NCI-H345 treated with DMSO at 0.1 percent for 48 hours (cell line): Measurements from ENCODE around the gene COX19.
"Not testable (repeated sequence)": the region's sequence is repeated elsewhere in the genome, so short reads cannot be mapped to it uniquely, and the experiment has no call there.

ENCODE experiments used
- DNase-seq: peaks from one replicate; lab custom pipeline; 2025; ENCODE audit not compliant: unreplicated experiment; lab: John Stamatoyannopoulos, UW

The COX19 gene

GRCh38 chr7:1011297-1012003 is 36.1 kb upstream of the COX19 start:
- no peak for DNase-seq

- DNase-seq, result no peak
These were observed 34.9 kb upstream of the COX19 start for GRCh38 chr7:1010226-1010625.

- no peak for DNase-seq
These were observed 34.4 kb upstream of the COX19 start for GRCh38 chr7:1009747-1010146.

- DNase-seq, result no peak
These were observed 33.5 kb upstream of the COX19 start for GRCh38 chr7:1008733-1009363.

GRCh38 chr7:1007901-1008300 is 32.6 kb upstream of the COX19 start:
- no peak for DNase-seq

- DNase-seq, result no peak
These were observed 30.0 kb upstream of the COX19 start for GRCh38 chr7:1005303-1005702.

GRCh38 chr7:1004018-1004852 is 28.9 kb upstream of the COX19 start:
- DNase-seq, result no peak

GRCh38 chr7:1002445-1002844 is 27.1 kb upstream of the COX19 start:
- not testable (repeated sequence) for DNase-seq

- not testable (repeated sequence) for DNase-seq
These were observed 26.7 kb upstream of the COX19 start for GRCh38 chr7:1002026-1002425.

GRCh38 chr7:1001069-1001770 is 25.9 kb upstream of the COX19 start:
- not testable (repeated sequence) for DNase-seq

- no peak for DNase-seq
These were observed 24.9 kb upstream of the COX19 start for GRCh38 chr7:999941-1000935.

- DNase-seq, result no peak
These were observed 24.0 kb upstream of the COX19 start for GRCh38 chr7:999149-999879.

GRCh38 chr7:997404-998395 is 22.4 kb upstream of the COX19 start:
- no peak for DNase-seq

- DNase-seq, result no peak
These were observed 20.9 kb upstream of the COX19 start for GRCh38 chr7:996079-996872.

GRCh38 chr7:995571-995970 is 20.2 kb upstream of the COX19 start:
- DNase-seq, result no peak

GRCh38 chr7:994592-995308 is 19.4 kb upstream of the COX19 start:
- DNase-seq, result no peak
